ENCODE results near the gene SLC10A3.
"Not testable (repeated sequence)": the region's sequence is repeated elsewhere in the genome, so short reads cannot be mapped to it uniquely, and the experiment has no call there.

SLC10A3 gene

GRCh38 chrX:154508384-154508745, 17.9 kb upstream of the SLC10A3 start:
- DNase-seq, result no peak

- no peak for DNase-seq
Observed at GRCh38 chrX:154507673-154508383, 17.4 kb upstream of the SLC10A3 start.

GRCh38 chrX:154506483-154507332, 16.3 kb upstream of the SLC10A3 start:
- DNase-seq, result no peak

- no peak for DNase-seq
Observed at GRCh38 chrX:154505734-154506133, 15.3 kb upstream of the SLC10A3 start.

GRCh38 chrX:154502989-154503388, 12.6 kb upstream of the SLC10A3 start:
- no peak for DNase-seq

GRCh38 chrX:154502098-154502497, 11.7 kb upstream of the SLC10A3 start:
- DNase-seq, result no peak

GRCh38 chrX:154501423-154501822, 11.0 kb upstream of the SLC10A3 start:
- DNase-seq, result not testable (repeated sequence)

GRCh38 chrX:154496591-154497137, 6.2 kb upstream of the SLC10A3 start:
- DNase-seq, result not testable (repeated sequence)

GRCh38 chrX:154495472-154495922, 5.1 kb upstream of the SLC10A3 start:
- no peak for DNase-seq

GRCh38 chrX:154494715-154495114, 4.3 kb upstream of the SLC10A3 start:
- DNase-seq, result no peak

- no peak for DNase-seq
Observed at GRCh38 chrX:154490021-154490413, 412 bp downstream of the SLC10A3 start.

GRCh38 chrX:154489182-154489581, 1.2 kb downstream of the SLC10A3 start:
- DNase-seq, result no peak

GRCh38 chrX:154488336-154489075, 1.9 kb downstream of the SLC10A3 start:
- DNase-seq, result no peak

GRCh38 chrX:154487518-154488290, 2.7 kb downstream of the SLC10A3 start:
- no peak for DNase-seq

- DNase-seq, result peak; percentile 24
Observed at GRCh38 chrX:154486396-154487207, 3.8 kb downstream of the SLC10A3 start, which contains the start of gene UBL4A. Gene UBL4A, minus strand, starts transcription at chrX:154486615. Its CDS starts 31 bp downstream, at chrX:154486584.

GRCh38 chrX:154486052-154486395, 4.4 kb downstream of the SLC10A3 start:
- DNase-seq, result no peak

GRCh38 chrX:154485150-154486051, 5.0 kb downstream of the SLC10A3 start:
- no peak for DNase-seq

- DNase-seq, result no peak
Observed at GRCh38 chrX:154484255-154485149, 5.9 kb downstream of the SLC10A3 start.

GRCh38 chrX:154483325-154483724, 7.1 kb downstream of the SLC10A3 start:
- DNase-seq, result no peak
